ENCODE results near the gene MDM2. TPM values are rescaled to one million over a fixed set of nuclear protein-coding genes. Genes with fewer than 3 reads are reported as not detected.
"Not testable (repeated sequence)": the region's sequence is repeated elsewhere in the genome, so short reads cannot be mapped to it uniquely, and the experiment has no call there.

Gene MDM2
- total RNA-seq, 1 donor from 2014 or later, result 71.6 TPM

DNA sequence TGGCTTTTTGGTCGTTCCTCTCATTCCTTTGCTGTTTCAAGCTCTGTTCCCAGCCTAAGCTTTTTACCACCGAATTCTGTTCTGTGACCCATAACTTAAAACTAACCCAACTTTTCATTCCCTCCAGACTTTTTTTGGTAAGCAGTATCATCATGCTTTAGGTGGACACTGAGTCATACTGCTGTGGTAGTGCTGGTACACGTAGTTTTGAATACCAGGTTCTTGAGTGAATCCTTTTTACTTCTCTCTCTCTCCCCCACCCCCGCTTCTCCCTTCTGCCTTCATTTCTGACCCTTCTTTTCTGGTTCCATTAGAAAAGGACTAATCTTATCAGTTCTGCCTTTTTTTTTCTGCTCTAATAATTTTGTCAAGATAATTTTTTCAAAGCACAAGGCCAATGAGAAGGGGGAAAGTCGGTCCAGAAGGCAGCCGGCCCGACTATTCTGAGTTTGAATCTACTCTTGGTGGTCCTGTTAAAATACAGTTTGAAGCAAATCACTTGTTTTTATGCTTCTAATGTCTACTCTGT lies 2.3 kb upstream of the MDM2 start:
- DNase-seq (ENCODE audit: low read depth in 2 of 2), result no peak

DNA sequence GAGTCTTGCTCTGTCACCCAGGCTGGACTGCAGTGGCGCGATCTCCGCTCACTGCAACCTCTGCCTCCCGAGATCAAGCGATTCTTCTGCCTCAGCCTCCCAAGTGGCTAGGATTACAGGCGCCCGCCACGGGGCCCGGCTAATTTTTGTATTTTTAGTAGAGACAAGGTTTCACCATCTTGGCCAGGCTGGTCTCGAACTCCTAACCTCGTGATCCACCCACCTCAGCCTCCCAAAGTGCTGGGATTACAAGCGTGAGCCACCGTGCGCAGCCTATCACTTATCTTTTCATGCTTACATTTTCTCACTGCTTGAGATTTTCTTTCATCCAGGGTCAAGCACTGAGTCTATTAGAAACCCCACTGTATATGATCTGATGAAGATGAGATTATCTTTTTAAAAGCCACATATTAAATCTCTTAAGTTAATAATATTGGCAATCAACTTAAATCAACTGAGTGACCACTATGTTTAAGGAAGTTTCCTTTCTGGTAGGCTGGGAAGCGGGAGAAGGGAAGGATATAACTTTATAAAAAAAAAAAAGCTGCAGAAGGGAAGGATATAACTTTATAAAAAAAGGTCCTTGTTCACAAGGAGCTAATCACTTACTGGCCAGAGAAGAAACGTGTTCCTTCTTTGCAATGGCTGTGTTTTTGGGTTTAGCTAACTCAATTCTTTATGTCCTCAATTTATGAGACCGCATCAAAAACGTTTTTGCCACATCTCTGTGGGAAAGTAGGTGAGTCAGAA lies 1.3 kb upstream of the MDM2 start:
- no peak for DNase-seq (ENCODE audit: low read depth in 2 of 2)

GRCh38 chr12:68807274-68807575 lies 752 bp upstream of the MDM2 start:
- DNase-seq (ENCODE audit: low read depth in 2 of 2), result not testable (repeated sequence)

DNA sequence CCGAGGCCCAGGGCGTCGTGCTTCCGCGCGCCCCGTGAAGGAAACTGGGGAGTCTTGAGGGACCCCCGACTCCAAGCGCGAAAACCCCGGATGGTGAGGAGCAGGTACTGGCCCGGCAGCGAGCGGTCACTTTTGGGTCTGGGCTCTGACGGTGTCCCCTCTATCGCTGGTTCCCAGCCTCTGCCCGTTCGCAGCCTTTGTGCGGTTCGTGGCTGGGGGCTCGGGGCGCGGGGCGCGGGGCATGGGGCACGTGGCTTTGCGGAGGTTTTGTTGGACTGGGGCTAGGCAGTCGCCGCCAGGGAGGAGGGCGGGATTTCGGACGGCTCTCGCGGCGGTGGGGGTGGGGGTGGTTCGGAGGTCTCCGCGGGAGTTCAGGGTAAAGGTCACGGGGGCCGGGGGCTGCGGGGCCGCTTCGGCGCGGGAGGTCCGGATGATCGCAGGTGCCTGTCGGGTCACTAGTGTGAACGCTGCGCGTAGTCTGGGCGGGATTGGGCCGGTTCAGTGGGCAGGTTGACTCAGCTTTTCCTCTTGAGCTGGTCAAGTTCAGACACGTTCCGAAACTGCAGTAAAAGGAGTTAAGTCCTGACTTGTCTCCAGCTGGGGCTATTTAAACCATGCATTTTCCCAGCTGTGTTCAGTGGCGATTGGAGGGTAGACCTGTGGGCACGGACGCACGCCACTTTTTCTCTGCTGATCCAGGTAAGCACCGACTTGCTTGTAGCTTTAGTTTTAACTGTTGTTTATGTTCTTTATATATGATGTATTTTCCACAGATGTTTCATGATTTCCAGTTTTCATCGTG lies 612 bp downstream of the MDM2 start:
- peak; percentile 95 to 98 for DNase-seq (ENCODE audit: low read depth in 2 of 2)

- DNase-seq (ENCODE audit: low read depth in 2 of 2), result no peak
Observed at GRCh38 chr12:68809190-68810026, 1.4 kb downstream of the MDM2 start.

DNA sequence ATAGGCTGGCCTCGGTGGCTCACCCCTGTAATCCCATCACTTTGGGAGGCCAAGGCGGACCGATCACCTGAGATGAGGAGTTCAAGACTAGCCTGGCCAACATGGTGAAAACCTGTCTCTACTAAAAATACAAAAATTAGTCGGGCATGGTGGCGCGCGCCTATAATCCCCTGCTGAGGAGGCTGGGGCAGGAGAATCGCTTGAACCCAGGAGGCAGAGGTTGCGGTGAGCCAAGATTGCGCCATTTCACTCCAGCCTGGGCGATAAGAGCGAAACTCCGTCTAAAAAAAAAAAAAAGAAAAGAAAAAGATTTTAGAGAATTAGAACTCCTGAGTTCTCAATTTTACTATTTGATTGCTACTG lies 2.0 kb downstream of the MDM2 start:
- not testable (repeated sequence) for DNase-seq (ENCODE audit: low read depth in 2 of 2)

- not testable (repeated sequence) for DNase-seq (ENCODE audit: low read depth in 2 of 2)
Observed at GRCh38 chr12:68811573-68811972, 3.6 kb downstream of the MDM2 start.

GRCh38 chr12:68812553-68813241 lies 4.7 kb downstream of the MDM2 start:
- no peak for DNase-seq (ENCODE audit: low read depth in 2 of 2)

DNA sequence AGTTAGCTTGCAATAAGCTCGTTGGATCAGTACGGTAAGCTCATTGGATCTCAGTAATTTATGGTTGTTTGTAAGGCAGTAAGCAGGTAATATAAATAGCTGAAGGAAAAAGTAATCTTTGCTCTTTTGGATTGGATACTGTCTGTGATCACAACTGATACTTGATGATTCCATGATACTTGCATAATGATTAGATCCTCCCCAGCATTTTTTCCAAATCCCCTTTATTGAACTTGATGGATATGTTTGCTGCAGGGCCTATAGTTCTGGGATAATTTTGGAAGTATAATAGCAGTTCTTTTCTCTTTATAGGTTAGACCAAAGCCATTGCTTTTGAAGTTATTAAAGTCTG lies 5.2 kb downstream of the MDM2 start:
- DNase-seq (ENCODE audit: low read depth in 2 of 2), result no peak

DNA sequence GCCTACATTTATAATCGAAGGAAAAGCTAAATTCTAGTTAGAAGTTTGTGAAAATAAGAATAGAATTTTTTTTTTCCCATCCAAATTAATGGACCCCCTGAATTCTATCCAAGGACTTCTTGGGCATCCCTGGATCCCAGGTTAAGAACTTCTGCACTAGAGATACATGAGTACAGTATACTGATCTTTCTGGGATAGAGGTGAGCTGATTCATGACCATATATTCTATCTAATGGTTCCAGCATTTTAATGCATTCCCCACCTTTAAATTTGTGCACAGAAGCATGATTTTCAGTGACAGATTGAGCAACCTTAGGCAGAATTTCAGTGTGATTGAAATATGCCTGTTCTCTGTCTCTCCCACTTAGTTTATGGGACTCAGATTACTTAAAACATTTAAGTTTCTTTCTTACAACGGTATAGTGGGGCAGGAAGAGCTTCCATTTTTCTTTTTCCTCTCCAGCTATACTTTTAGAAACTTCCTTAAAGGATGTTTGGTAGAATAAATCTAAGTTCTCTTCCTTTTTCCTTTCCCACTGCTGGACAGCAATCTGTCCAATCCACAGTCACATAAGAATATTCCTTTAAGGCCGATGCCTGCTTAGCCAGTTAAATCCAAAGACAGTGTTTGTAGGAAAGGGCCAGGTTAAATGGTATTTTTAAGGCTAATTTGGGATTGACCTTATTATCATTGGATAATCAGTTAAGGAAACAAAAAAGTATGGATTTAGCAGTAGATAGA lies 6.7 kb downstream of the MDM2 start:
- no peak for DNase-seq (ENCODE audit: low read depth in 2 of 2)

GRCh38 chr12:68815232-68815927 lies 7.4 kb downstream of the MDM2 start:
- DNase-seq (ENCODE audit: low read depth in 2 of 2), result no peak

DNA sequence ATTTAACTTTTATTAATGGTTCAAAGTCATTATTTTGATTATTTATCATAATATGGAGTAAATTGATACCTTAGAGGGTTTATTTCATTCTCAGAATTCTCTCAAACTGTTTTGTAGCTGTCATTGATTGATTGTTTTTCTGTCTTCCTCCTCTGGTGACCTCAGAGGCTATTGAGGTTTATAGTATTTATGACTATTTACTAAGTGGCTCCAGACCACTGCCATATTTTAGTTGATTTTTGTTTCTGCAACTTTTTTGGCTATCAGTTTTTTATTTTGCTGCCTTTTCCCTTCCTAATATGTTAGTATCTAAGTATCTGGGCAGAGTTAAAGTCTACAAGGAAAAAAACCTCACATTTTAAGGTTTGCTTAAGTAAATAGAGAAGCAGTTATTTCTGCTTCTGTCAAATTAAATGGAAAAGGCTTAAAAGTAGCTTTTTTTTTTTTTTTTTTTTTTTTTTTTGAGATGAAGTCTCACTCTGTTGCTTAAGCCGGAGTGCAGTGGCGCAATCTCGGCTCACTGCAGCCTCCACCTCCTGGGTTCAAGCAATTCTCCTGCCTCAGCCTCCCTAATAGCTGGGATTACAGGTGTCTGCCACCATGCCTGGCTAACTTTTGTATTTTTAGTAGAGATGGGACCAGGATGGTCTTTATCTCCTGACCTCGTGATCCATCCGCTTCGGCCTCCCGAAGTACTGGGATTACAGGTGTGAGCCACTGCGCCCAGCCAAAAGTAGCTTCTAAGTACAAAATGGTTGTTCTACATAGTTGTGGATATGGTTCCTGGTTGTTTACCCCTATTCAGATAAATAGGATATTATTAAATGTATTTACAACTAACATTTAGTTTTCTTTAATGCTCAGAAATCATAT lies 8.2 kb downstream of the MDM2 start:
- DNase-seq (ENCODE audit: low read depth in 2 of 2), result no peak

DNA sequence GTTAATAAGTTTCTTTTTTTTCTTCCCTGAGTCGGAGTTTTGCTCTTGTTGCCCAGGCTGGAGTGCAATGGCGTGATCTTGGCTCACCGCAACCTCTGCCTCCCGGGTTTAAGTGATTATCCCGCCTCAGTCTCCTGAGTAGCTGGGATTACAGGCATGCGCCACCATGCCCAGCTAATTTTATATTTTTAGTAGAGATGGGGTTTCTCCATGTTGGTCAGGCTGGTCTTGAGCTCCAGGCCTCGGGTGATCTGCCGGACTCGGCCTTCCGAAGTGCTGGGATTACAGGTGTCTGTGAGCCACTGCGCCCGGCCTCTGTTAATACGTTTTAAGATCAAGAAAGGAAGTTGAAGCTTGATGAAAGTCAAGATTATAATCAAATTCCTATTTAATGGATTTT lies 11.5 kb downstream of the MDM2 start:
- DNase-seq (ENCODE audit: low read depth in 2 of 2), result not testable (repeated sequence)

- no peak for DNase-seq (ENCODE audit: low read depth in 2 of 2)
Observed at GRCh38 chr12:68821357-68822188, 13.6 kb downstream of the MDM2 start.

GRCh38 chr12:68823696-68824095 lies 15.7 kb downstream of the MDM2 start:
- DNase-seq (ENCODE audit: low read depth in 2 of 2), result no peak

GRCh38 chr12:68824131-68824530 lies 16.2 kb downstream of the MDM2 start:
- no peak for DNase-seq (ENCODE audit: low read depth in 2 of 2)

DNA sequence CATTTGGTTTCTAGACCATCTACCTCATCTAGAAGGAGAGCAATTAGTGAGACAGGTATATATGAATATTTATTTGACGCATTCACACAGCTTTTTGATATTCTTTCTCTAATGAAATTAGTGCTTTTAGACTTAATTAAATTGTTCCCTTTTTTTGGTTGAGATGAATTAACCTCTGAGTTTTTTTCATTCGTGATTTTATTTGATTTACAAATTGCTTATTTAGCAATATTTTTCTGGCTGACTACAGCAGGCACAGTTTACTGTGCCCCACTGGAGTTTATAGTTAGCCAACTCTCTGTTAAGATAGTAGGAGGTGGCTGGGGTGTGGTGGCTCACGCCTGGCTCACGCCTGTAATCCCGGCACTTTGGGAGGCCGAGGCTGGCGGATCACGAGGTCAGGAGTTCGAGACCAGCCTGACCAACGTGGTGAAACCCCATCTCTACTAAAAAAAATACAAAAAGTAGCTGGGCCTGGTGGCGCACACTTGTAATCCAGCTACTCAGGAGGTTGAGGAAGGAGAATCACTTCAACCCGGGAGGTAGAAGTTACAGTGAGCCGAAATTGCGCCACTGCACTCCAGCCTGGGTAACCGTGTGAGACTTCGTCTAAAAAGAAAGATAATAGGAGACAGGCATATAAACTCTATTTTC lies 16.7 kb downstream of the MDM2 start:
- no peak for DNase-seq (ENCODE audit: low read depth in 2 of 2)

Data from lung microvascular endothelial cell (primary cell).